Uterus (tissue), 2 donors: ENCODE data around the gene LRRTM1.

Experiments
- CTCF ChIP-seq, 4 experiments: fragments of 200-600 bp in 2 of 4; fragments of 450-650 bp in 2 of 4; sonication (generic) in 2 of 4; IDR thresholded peaks; one replicate each; pipeline ENCODE4 v1.5.1; 2016 to 2019; ENCODE audit warnings: antibody characterized with exemption in 4 of 4, mild to moderate bottlenecking in 2 of 4, moderate library complexity in 1 of 4
- POLR2A ChIP-seq, 2 donors: fragments of 450-650 bp; IDR thresholded peaks; one replicate each; pipeline ENCODE4 v1.6.1; 2016; ENCODE audit warnings: antibody characterized with exemption in 2 of 2, mild to moderate bottlenecking in 1 of 2, moderate library complexity in 1 of 2

DNA sequence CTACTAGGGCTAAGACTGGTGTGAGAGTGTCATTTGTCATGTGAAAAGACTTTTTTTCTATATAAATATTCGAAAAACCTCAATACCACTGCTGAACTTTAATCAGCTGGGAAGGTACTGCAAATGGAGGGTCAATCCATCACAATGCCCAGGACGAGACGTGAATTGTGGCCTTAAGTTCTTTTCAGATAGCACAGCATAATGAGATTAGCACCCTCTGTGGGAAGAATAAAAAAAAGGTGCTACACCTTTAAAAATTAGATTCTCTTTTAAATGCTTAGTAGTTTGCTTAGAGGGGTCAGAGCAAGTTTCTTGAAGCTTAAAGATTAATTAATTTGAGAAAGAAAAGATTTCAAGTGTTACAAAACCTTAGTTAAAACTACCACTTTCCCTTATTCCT lies 5.6 kb downstream of the LRRTM1 start:
- TF ChIP-seq POLR2A (IDR thresholded peaks at IDR 0.05) (no peak), CTCF (IDR thresholded peaks at IDR 0.05) (no peak)
